ENCODE data around the gene FBXO5.
A peak's percentile ranks its signal among the peaks of the same experiment; 100 is the strongest.
"Not testable (repeated sequence)": the region's sequence is repeated elsewhere in the genome, so short reads cannot be mapped to it uniquely, and the experiment has no call there.

Gene FBXO5

GRCh38 chr6:152982904-152983636 lies at the start of gene FBXO5:
Gene FBXO5, minus strand, starts transcription at chr6:152983041. Its CDS starts 82 bp downstream, at chr6:152982959.
- DNase-seq (ENCODE audit: low spot score), result peak; percentile 95

GRCh38 chr6:153032255-153032882 lies 49.5 kb upstream of the FBXO5 start:
- DNase-seq (ENCODE audit: low spot score), result no peak

GRCh38 chr6:153031335-153031955 lies 48.6 kb upstream of the FBXO5 start:
- DNase-seq (ENCODE audit: low spot score), result no peak

GRCh38 chr6:153028963-153029362 lies 46.1 kb upstream of the FBXO5 start:
- DNase-seq (ENCODE audit: low spot score), result no peak

- no peak for DNase-seq (ENCODE audit: low spot score)
Measured at GRCh38 chr6:153028286-153028685, 45.4 kb upstream of the FBXO5 start.

GRCh38 chr6:153027480-153027879 lies 44.6 kb upstream of the FBXO5 start:
- DNase-seq (ENCODE audit: low spot score), result no peak

GRCh38 chr6:153024709-153025017 lies 41.8 kb upstream of the FBXO5 start:
- DNase-seq (ENCODE audit: low spot score), result no peak

- DNase-seq (ENCODE audit: low spot score), result peak; percentile 74
Measured at GRCh38 chr6:153023977-153024708, 41.3 kb upstream of the FBXO5 start.

GRCh38 chr6:153018355-153018754 lies 35.5 kb upstream of the FBXO5 start:
- no peak for DNase-seq (ENCODE audit: low spot score)

- no peak for DNase-seq (ENCODE audit: low spot score)
Measured at GRCh38 chr6:153016846-153017245, 34.0 kb upstream of the FBXO5 start.

- DNase-seq (ENCODE audit: low spot score), result no peak
Measured at GRCh38 chr6:153015094-153015640, 32.3 kb upstream of the FBXO5 start.

GRCh38 chr6:153013438-153013837 lies 30.6 kb upstream of the FBXO5 start:
- DNase-seq (ENCODE audit: low spot score), result no peak

GRCh38 chr6:153012856-153013255 lies 30.0 kb upstream of the FBXO5 start:
- no peak for DNase-seq (ENCODE audit: low spot score)

GRCh38 chr6:153003366-153003690 lies 20.5 kb upstream of the FBXO5 start:
- DNase-seq (ENCODE audit: low spot score), result no peak

- peak; percentile 88 for DNase-seq (ENCODE audit: low spot score)
Measured at GRCh38 chr6:153002613-153003365, 19.9 kb upstream of the FBXO5 start, which contains the start of gene MTRF1L. Gene MTRF1L, minus strand, starts transcription at chr6:153002709. Its CDS starts 24 bp downstream, at chr6:153002685.

GRCh38 chr6:153001767-153002612 lies 19.1 kb upstream of the FBXO5 start:
- DNase-seq (ENCODE audit: low spot score), result peak; percentile 21

GRCh38 chr6:153000790-153001189 lies 17.9 kb upstream of the FBXO5 start:
- not testable (repeated sequence) for DNase-seq (ENCODE audit: low spot score)

GRCh38 chr6:153000243-153000642 lies 17.4 kb upstream of the FBXO5 start:
- no peak for DNase-seq (ENCODE audit: low spot score)

- DNase-seq (ENCODE audit: low spot score), result not testable (repeated sequence)
Measured at GRCh38 chr6:152999538-152999937, 16.7 kb upstream of the FBXO5 start.

- no peak for DNase-seq (ENCODE audit: low spot score)
Measured at GRCh38 chr6:152993847-152994246, 11.0 kb upstream of the FBXO5 start.

GRCh38 chr6:152993431-152993830 lies 10.6 kb upstream of the FBXO5 start:
- no peak for DNase-seq (ENCODE audit: low spot score)
